ENCODE measurements around the gene DPP10.

The DPP10 gene

GRCh38 chr2:115606350-115606749 is 1163.9 kb downstream of the DPP10 start:
- DNase-seq: no peak

- DNase-seq: no peak
Measured at GRCh38 chr2:115609978-115610377, 1167.5 kb downstream of the DPP10 start.

DNA sequence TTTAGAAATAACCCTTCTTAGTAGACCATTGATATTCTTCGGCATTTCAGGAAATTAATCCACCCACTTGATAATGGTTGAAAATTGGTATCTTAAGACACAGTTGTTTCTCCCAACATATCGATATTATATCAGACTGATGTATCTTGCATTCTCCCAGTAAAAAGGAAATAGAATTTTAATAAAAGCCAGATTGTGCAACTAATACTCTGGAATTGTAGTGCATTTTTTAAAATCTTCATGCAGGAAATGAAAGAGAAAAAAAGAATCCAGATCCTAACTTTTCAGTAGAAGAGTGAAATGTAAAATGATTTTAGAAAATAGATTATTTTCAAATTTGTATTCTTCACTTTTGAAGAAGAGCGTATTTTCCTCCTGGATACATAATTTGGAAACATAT is 1168.4 kb downstream of the DPP10 start:
- no peak for DNase-seq

- DNase-seq: no peak
Measured at GRCh38 chr2:115624332-115624731, 1181.9 kb downstream of the DPP10 start.

GRCh38 chr2:115634578-115634977 is 1192.1 kb downstream of the DPP10 start:
- DNase-seq: no peak

GRCh38 chr2:115635430-115635829 is 1193.0 kb downstream of the DPP10 start:
- DNase-seq: no peak

DNA sequence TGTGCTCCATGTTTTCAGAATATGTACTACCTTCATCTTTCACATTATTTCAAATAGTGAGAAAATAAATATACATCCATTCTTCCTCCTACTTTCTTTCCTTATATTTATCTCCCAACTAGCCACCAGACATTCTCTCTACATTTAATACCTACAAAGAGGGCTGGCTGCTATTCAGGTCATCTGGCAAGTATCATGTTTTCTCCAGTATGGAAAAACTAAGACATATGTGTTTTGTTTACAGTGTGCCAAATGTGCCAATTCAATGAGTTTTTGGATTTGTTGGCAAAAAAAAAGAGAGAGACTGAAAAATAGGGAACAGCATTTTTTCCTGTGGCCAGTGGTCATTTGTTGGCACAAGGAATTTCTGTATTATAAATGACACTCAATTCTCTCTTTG is 1207.3 kb downstream of the DPP10 start:
- DNase-seq: no peak

DNA sequence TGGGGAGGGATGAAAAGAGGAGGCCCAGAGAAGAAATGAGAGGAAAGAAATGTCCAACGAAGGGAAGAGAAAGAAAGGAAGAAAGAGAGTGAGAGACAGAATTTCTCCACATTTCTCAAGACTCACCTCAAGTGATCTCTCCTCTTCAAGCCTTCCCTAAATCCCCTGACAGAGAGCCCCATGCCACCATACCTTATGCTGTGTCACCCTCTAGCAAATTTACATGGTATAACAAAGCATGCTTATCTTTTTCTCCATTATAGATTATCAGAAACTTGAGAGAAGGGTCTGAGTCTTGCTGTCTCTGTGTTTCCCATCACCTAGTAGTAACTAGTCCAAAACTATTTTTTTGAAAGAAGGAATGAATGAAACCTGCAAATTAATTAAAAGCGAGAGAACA is 1208.4 kb downstream of the DPP10 start:
- DNase-seq: no peak

- no peak for DNase-seq
Measured at GRCh38 chr2:115652652-115653051, 1210.2 kb downstream of the DPP10 start.

GRCh38 chr2:115654362-115654761 is 1211.9 kb downstream of the DPP10 start:
- no peak for DNase-seq

- DNase-seq: no peak
Measured at GRCh38 chr2:115678129-115678528, 1235.7 kb downstream of the DPP10 start.

DNA sequence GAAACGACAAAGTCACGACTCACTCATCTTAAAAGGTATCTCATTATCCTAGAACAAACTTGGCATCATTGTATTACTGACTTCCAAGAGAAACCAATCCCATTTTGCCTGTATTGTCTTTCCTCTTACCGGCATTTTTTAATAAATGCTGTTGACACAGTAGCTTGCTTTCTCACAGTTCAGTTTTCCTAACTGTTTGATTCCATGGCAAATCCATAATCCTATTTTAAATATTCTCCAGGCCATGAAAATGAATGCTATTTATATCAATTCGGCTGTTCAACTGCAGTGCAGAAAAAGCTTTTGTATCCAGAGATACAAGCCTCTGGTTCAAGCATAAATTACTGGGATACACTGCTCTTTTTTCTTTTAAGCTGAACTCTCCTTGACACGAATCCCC is 1241.9 kb downstream of the DPP10 start:
- no peak for DNase-seq

DNA sequence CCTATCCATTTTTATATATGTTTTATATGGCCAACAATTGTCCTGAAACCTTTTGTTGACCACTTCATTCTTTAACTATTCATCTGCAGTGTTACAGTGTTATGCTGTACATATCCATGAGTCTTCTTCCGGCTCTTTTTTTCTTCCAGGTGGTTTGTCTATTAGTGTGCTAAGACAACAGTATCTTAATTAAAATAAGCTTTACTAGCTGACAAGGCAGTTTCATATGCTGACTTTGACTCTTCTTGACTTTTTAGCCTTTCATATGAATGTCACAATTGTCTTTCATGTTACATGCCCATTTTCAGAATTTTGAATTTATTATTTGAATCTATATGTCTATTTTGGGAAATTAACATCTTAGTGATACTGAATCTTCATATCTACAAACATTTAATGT is 1249.0 kb downstream of the DPP10 start:
- DNase-seq: no peak

DNA sequence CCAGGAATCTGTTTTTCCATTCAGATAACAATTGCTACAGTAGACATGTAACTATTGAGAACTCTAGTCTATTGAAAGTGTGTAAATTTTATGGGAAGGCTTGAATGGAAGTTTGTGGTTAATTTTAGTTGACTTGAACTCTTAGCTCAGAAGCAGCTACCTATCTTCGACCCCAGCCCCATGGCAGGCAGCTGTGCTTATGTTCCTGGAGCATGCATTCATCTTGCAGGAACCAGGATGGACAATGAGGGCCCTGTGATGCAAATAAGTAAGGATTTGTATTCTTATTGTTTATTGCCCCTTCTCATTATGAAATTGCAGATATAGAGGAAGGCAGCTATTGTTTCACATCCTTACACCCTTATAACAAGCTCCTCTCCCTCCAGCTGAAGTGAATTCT is 1252.2 kb downstream of the DPP10 start:
- DNase-seq: no peak

DNA sequence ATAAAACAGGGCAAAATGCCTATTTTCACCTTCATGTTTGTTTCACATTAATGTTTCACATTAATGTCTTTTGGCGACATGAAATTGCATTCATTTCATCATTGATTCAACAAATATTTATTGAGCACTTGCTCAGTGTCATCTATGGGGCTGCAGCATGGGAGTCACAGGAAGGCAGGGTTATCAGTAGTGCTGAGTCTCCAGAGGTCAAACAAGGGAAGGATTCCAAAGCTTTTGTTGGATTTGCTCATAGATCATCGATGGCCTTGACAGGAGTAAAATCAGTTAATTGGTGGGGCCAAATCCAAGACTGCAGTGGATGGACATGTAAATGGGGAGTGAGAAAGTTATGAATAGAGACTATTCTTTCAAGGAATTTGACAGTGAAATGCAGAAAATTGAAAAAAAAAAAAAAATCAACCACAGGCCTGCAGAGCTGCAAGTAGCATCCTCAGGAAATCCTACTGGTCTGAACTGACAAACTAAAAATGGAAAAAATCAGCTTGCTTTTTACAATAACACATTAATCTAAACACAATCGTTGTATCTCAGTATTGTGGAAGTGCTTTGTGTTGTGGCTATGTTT is 1290.8 kb downstream of the DPP10 start:
- DNase-seq: no peak

- no peak for DNase-seq
Measured at GRCh38 chr2:115738111-115738510, 1295.7 kb downstream of the DPP10 start.

DNA sequence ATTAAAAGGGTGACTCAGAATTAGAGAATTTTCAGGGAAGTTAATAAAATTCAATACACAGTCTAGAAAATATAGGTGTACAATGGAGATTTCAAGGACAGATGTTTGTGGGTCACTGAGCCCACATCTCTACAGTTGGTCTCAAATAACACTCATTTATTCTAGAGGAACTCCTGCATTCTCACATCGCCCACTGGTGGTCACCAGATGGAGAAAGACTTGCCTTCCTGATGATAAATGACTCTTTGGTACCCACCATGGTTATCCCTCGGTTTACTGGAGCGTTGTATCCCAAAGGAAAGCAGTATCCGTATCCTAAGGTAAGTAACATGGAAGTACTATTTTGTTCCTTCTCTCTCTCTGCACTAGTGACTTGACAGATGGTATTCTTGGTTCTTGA is 1297.1 kb downstream of the DPP10 start:
- DNase-seq: no peak

- no peak for DNase-seq
Measured at GRCh38 chr2:115746151-115746550, 1303.7 kb downstream of the DPP10 start.

DNA sequence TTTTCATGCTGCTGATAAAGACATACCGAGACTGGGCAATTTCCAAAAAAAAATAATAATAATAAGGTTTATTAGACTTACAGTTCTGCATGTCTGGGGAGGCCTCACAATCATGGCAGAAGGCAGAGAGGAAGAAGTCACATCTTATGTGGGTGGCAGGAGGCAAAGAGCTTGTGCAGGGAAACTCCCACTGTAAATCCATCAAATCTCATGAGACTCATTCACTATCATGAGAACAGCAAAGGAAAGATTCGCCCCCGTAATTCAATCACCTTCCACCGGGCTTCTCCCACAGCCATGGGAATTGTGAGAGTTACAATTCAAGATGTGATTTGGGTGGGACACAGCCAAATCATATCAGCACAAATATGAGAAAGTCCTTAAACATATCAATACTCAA is 1314.8 kb downstream of the DPP10 start:
- DNase-seq: no peak

DNA sequence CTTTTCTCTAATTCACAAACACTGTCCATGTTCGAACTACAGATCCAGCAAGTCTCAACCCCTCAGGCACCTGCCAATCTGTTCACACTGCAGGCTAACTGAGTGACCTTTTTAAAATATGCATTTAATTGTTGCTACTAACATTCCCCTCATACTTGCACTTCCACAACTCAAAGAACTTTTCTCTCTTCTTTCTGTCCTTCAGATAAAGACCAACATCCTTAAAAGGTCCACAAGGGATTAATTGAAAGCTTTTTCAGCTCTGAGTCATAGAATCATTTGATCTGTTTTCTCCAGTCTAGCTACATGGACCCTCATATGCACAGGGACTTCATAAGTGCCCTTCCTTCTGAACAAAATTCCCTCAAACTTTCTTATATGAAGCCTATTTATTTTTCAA is 1321.2 kb downstream of the DPP10 start:
- no peak for DNase-seq

DNA sequence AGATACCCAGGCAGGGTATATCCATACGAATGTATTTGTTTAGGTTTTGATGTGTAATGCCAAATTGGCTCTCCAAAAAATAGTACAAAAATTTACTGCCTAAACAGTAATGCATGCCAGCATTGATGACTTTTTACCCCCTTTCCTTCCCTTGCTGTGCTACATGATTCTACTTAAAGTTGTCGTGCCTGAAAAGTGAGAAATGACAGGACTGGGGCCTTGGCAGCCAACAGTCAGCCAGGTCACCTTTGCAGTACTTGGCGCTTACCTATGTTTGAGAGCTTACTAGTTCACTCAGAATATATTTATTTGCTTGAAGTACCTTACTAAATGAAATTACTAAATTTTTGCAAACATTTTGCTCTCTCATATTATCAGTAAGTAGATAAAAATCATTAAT is 1329.1 kb downstream of the DPP10 start:
- DNase-seq: no peak

DNA sequence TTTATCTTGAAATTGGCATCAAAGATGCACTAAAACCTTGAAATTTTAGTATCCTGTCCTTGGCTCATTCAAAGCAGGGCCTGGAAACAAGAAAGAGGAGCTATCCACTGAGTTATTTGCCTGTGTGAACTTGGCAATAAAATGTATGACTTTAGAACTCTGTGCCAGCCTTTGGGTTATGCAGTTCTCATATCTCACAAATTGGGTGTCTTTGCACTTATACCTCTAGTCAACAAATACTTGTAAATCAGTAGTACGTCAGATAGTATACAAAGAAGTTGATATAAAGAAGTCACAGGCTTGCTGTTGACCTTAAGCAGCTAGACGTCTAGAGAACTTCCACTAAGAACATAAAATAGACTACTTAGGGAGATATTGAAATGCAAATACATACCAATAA is 1331.9 kb downstream of the DPP10 start:
- no peak for DNase-seq

- no peak for DNase-seq
Measured at GRCh38 chr2:115779085-115779632, 1336.7 kb downstream of the DPP10 start.

DNA sequence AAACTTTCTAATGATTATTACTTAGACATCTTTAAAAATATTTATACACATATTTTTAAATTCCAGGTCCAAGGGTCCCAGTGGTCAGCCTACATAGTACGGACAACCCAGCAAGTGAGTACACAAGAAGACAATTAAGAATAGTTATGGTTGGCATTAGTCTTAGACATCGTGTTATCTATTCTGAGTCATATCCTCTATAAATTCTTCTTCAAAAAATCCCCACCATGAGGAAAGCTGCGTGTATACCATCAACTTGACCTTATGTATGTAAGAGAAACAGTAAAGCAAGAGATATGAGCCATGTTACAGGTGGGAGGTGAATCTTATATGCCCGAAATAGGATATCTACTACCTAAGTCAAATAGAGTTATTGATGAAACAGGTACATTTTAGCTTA is 1339.8 kb downstream of the DPP10 start:
- no peak for DNase-seq

DNA sequence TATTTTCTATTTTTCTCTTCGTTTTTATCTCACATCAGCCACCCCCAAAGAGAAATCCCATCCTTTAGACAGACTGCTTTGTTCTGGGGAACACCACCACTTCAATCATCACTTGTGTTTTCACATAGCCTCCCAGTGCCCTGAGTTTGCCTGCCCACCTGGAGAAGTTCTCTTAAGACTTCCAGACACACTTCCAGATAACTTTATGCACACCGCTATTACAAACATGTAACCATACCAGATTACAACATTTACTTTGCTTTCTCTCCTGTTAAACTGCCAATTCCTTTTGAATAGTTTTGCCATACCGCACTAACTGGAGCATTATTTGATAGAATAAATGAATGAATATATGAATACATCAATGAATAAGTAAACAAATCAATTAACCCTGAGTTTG is 1353.6 kb downstream of the DPP10 start:
- DNase-seq: no peak

GRCh38 chr2:115807276-115807675 is 1364.8 kb downstream of the DPP10 start:
- DNase-seq: no peak

Measured in activated CD4-positive, alpha-beta T cell treated with anti-CD3 and anti-CD28 coated beads, Interleukin-2, amount 50 U/mL, for 16 hours (primary cell).